ENCODE data around the gene TMEM59L.

TMEM59L gene

GRCh38 chr19:18608805-18609716 is 3.6 kb upstream of the TMEM59L start:
- DNase-seq (ENCODE audit: low read depth in 1 of 2, low spot score in 1 of 2), result no peak

GRCh38 chr19:18609717-18610051 is 3.0 kb upstream of the TMEM59L start:
- no peak for DNase-seq (ENCODE audit: low read depth in 1 of 2, low spot score in 1 of 2)

DNA sequence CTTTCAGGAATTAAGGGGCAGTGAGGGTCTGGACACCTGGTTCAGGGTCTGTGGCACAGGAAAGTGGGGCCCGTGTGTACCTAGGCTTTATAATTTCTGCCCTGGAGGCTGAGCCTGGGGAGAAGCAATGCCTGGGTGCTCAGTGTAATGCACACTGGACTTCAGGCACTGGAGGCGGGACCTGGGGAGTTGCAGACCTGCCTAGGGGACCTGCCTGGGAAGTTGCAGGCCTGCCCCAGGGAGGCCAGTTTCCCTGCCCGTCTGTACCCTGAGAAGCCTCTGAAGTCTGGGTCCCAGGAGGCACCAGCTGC is 2.5 kb upstream of the TMEM59L start:
- no peak for DNase-seq (ENCODE audit: low read depth in 1 of 2, low spot score in 1 of 2)

DNA sequence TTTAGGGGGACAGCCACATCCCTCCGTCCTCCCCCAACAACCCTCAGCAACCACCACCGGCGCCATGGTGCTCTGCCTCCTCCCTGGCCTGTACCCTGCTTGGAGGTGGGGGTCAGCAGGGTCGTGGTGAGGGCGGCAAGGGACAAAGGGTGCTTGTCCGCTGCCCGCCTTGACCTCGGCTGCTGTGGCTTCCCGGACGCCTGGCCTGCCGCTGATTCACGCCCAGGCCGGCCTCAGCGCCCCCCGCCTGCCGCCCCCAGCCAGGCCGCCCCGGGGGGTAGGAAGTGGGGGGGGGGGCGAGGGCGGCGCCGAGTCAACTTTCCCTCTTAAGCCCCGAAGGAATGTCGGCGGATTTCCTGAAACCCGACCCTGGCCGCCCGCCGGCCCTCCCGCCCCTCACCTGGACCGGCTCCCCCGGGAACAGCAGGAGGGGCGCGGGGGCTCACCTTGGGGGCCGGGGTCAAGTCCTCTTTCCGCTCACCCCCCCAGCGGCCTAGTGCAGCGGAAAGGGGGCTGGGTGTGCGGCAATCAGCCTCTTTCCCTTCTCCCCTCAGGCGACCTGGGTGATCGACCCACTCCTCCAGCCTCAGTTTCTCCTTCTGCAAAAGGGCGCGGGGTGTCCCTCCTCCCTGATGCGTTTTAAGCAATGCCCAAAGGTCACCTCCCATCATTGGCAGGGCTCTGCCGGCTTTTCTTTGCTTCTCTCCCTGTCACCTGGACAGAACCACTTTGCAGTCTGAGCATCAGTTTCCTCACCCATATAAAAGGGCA is 1.9 kb upstream of the TMEM59L start:
- no peak for DNase-seq (ENCODE audit: low read depth in 1 of 2, low spot score in 1 of 2)

GRCh38 chr19:18611327-18612050 is 1.2 kb upstream of the TMEM59L start:
- no peak for DNase-seq (ENCODE audit: low read depth in 1 of 2, low spot score in 1 of 2)

DNA sequence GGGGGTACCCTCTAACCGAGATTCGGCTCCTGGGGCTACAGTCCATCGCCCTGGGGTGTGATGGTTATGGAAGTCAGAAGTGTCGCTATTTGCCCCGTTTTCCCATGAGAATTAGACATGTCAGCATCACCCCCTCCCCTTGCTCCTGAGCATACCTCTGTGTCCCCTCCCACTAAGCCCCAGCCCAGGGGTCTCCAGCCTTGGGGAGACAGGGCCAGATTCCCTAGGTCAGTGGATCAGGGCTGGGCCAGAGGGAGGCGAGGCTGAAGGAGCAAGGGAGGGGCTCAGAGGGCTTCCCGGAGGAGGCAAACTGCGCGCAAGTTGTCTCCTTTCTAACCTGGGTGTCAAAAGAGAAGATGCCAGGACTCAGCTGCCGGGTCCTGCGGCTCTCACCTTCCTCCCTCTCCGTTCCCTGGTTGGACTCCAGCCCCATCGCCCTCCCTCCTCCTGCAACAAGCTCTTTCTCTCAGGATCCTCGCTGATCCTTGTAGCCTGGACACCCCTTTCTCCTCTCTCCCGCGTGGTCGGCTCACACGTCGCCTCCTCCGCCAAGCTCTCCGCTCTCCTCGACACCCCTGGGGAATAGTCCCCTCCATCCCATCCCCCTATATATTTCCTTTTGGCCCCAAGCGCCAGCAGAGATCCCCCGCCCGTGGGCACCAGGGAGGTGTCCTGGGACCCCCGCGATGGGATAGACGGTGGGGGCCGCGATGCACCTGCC is 459 bp upstream of the TMEM59L start:
- DNase-seq (ENCODE audit: low read depth in 1 of 2, low spot score in 1 of 2), result no peak

GRCh38 chr19:18613589-18614234 is 1.0 kb downstream of the TMEM59L start:
- no peak for DNase-seq (ENCODE audit: low read depth in 1 of 2, low spot score in 1 of 2)

DNA sequence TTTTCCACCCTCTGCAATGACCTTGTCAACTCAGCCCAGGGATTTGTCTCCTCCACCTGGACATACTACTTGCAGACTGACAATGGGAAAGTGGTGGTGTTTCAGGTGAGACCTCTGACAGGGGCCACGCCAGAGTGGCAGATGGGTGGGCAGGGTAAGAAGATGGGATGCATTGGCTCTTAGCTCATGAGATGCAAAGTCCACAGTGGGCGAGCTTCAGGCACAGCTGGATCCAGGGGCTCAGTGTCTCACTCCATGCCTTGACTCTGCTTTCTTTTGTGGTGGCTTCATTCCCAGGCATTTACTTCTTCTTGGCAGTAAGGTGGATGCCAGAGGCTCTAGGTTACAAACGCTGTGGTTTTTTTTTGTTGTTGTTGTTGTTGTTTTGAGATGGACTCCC is 3.4 kb downstream of the TMEM59L start:
- no peak for DNase-seq (ENCODE audit: low read depth in 1 of 2, low spot score in 1 of 2)

DNA sequence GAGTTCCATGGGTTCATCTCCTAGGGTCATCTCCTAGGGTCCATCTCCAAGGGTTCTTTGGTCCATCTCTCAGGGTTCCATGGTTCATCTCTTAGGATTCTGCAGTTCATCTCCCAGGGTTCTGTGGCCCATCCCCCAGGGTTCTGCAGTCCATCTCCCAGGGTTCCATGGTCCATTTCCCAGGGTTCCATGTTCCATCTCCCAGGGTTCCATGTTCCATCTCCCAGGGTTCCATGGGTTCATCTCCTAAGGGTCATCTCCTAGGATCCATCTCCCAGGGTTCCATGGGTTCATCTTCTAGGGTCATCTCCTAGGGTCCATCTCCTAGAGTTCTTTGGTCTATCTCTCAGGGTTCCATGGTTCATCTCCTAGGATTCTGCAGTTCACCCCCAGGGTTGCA is 4.9 kb downstream of the TMEM59L start:
- no peak for DNase-seq (ENCODE audit: low read depth in 1 of 2, low spot score in 1 of 2)

- no peak for DNase-seq (ENCODE audit: low read depth in 1 of 2, low spot score in 1 of 2)
Measured at GRCh38 chr19:18618236-18618635, 5.6 kb downstream of the TMEM59L start.

- no peak for DNase-seq (ENCODE audit: low read depth in 1 of 2, low spot score in 1 of 2)
Measured at GRCh38 chr19:18620311-18620710, 7.6 kb downstream of the TMEM59L start.

GRCh38 chr19:18620902-18621301 is 8.2 kb downstream of the TMEM59L start:
- DNase-seq (ENCODE audit: low read depth in 1 of 2, low spot score in 1 of 2), result no peak

GRCh38 chr19:18626906-18627305 is 14.2 kb downstream of the TMEM59L start:
- DNase-seq (ENCODE audit: low read depth in 1 of 2, low spot score in 1 of 2), result no peak

DNA sequence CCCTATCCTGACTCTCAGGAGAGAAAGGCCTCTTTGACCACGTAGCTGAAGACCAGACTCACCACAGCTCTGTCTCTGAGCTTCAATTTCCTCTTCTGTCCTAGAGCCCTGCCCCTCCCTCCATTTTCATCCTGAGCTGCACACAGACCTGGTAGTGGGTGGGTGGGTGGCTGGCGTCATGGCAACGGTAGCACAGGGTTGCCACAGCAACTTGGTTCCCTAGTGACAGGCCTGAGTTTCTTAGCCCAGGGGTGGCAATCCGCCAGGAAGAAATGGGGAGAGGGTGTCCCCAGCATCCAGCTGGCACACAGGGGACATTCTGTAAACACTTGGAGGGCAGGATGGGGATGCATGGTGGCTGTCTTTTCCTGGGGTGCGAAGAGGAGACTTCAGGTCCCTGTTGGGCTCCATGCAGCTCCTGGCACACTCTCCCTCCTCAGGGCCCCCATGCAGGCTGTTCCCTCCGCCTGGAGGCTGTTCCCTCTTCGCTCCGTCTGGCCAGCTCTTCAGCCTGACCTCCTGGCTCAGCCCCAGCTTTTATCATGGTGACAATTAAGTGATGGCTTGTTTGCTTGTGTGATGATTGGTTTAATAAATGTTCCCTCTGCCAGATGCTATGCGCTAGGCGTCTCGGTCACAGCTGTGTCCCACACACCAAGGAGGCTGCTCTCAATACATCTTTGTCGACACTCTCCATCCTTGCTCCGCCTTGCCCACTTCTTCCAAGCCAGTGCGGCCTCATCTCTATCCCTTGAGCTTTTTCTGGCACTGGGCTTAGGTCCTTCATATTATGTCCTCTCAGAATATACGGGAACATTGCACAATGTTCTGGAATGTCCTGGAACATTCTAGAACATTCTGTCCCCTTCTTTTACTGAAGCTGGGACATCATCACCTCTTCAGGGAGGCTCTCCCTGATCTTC is 16.8 kb downstream of the TMEM59L start:
- DNase-seq (ENCODE audit: low read depth in 1 of 2, low spot score in 1 of 2), result no peak

- no peak for DNase-seq (ENCODE audit: low read depth in 1 of 2, low spot score in 1 of 2)
Measured at GRCh38 chr19:18633321-18633720, 20.7 kb downstream of the TMEM59L start.

DNA sequence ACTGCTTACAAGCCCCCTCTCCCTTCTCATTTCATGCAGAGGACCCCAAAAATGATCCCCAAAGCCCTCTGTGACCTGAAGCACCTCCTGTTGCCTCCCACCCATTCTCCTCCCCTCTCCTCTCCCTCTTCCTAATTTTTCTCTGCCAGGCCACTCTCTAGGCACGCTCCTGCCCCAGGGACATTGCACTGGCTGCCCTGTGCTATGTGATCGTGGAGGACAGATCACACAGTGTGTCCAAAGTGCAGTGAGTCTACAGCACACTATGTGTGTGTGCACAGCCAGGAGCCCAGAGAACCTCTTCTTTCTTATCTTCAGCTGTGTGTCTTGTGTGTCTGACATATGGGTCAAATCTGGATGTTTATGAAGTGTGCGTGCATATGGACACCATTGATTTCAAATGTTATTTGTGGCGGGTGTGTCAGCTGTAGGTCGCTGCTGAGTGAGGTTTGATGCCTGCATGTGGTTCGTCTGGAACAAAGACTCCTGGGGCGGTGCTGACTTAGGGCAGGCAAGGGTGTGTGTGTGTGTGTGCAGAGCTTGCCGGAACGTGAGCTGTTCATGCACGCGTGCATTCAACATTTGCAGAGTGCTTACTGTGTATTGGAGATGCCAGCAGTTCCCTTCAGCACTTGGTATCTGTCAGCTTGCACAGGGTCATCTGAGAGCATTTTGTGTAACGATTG is 22.1 kb downstream of the TMEM59L start:
- DNase-seq (ENCODE audit: low read depth in 1 of 2, low spot score in 1 of 2), result no peak

- DNase-seq (ENCODE audit: low read depth in 1 of 2, low spot score in 1 of 2), result no peak
Measured at GRCh38 chr19:18635831-18636182, 23.1 kb downstream of the TMEM59L start.

DNA sequence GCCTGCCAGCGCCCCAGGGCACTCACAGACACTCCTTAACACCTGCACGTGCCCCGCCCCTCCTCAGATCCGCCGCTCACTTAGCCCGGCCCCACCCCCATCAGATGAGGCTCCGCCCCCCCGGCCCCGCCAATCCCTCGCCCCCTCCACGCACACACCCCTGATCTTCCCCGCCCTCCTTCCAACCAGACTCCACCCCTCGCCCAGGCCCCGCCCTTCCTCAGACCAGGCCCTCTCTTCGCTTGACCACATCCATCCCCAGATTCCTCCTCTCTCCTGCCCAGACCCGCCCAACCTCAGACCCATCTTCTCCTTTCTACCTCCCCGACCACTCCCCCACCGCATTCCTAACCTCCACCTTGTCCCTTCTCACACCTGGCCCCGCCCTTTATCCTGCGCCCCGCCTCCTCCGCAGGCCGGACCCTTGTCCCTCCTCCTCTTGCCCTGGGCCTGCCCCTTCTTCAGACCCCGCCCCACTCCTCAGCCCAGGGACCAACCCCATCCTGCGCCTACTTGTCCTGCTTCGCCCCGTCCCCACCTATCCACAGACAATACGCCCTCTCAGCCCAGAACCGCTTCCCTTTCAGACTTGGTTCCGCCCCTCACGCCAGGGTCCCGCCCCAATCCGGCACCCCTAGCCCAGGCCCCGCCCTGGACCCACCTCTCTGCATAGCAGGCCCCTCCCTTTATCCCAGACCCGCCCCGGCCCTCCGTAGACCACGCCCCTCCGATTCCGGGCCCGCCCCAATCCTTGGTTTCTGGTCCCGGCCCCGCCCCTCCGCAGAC is 23.7 kb downstream of the TMEM59L start:
- DNase-seq (ENCODE audit: low read depth in 1 of 2, low spot score in 1 of 2), result peak; percentile 98 to 99
